Smooth muscle cell of the brain vasculature (primary cell): ENCODE data around the gene HNRNPH1.
A peak's percentile ranks its signal among the peaks of the same experiment; 100 is the strongest.

ENCODE experiments used
- DNase-seq: peaks from one replicate; pipeline ENCODE4 v3.0.0-alpha.2; 2012; ENCODE audit warnings: low read depth, low spot score

The HNRNPH1 gene

DNA sequence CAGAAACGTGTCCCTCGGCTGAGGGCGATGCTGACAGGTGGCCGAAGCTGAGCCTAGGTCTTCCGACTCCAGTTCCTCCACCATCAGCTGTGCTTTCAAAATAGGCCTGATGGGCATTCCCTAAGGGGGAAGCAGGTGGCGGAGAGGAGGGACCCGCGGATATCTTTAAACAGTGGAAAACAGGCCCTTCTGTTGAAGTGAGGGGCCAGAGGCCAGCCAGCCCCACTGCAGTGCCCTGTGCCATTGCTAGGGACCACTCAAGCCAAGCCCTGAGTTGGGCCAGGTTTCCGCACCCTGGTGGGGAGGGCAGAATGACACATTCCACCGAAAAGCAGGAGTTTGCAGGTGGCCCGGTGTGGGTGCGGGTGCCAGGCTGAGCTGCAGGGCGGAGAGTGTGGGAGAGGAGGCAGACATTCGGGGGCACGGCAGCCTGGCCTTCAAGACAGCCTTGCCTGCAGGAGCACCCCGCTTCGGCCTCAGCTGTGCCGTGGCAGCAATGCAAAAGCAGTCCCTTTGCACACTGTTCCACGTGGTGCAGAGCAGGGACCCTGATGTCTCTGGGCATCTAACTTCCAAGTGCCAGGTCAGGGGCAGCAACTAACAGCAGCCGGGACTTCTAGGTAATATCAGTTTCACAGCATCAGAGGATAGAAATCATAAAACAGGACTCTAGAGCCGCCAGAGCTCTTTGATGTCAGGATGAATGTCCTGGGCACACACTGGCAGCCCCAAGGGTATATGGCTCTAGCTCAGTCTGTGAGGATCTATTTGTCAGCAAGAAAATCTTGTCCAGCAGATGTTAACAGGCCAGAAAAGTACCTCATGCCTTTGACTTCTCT, 17.2 kb downstream of the HNRNPH1 start:
- DNase-seq, result no peak

GRCh38 chr5:179605026-179605833, 18.2 kb downstream of the HNRNPH1 start:
- DNase-seq, result no peak

DNA sequence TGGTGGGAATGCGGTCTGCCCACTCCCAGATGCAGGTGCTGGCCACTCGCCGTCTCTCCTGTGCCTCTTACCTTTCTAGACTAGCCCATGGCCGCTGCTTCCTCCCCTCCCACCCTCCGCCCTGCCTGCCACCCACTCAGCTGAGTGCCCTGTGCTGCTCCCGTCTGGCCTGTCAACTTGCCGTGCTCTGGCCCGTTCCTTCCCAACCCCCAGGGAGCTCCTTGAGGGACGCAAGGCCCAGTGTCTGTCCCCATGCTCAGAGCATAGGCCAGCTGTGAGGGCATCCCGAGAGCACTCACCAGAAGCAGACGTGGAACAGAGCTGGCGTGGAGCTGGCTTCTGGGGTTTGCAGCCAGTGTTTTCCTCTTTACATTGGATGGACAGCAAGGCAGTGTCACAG, 20.2 kb downstream of the HNRNPH1 start:
- DNase-seq, result no peak

DNA sequence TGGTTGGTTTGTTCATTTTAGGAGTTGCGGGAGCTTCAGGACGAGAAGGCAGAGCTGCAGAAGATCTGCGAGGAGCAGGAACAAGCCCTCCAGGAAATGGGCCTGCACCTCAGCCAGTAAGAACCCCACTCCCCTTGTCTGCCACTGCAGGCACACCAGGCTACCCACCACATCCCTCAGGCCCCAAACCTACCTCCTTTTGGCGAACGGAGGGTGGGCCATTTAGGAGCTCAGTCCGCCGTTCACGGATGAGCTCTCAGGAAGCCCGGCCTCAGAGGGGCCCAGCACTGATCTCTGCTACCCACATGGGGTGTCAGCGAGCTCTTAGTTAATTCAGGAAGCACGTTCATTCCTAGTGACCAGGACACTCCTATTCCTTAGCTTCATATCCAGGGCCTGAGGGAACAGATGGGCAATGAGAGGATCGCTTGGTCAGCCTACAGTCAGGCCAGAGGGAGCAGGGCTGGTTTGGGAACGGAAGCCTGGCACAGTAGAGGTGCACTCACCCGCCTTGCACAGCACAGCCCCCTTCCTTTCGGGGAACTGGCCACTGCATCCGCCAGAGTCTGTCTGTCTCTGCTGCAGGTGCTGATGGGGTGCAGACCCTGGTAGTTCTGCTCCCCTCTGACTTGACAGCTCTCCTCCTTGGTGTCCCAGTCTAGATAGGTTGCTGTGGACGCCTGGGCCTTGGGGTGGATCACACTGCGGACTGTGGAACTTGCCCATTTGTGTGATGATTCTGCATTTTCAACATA, 21.4 kb downstream of the HNRNPH1 start:
- no peak for DNase-seq

DNA sequence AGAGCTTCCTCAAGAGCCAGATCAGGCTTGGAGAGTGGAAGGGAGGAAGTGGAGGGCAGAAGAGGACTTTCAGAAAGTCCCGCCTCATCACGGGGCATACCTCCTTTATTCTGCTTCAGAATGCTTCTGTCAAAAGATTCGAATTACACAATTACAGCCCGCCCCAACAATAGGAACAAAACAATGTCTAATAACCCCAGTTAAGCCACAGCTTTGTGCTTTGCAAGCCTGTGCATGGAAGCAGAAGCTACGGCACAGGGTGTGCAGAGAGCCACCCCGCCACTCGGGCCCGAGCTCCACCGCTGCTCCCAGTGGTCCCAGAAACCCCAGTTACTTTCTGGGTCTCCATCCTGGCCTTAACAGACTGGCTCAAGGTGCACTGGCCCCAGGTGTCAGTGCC, 23.5 kb downstream of the HNRNPH1 start:
- no peak for DNase-seq

DNA sequence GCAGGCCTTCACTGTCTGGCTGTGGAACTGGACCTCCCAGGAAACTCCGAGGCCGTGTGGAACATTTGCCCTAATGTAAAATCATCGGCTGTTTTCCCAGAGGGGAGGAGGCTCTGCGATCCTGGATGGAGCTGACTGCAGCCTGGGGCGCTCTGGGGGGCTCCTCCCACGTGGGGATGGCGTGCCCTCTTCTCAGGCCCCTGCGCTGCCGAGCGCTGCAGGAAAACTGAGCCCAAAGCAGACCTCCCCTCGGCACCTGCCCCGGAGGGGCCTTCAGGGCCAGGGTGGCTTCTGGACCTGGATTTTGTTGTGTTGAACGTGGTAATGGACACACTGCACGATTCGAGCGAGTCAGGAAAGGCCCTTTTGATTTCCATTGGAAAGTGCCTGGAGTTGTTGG, 23.9 kb downstream of the HNRNPH1 start:
- no peak for DNase-seq

GRCh38 chr5:179599100-179599499, 24.4 kb downstream of the HNRNPH1 start:
- DNase-seq, result no peak

DNA sequence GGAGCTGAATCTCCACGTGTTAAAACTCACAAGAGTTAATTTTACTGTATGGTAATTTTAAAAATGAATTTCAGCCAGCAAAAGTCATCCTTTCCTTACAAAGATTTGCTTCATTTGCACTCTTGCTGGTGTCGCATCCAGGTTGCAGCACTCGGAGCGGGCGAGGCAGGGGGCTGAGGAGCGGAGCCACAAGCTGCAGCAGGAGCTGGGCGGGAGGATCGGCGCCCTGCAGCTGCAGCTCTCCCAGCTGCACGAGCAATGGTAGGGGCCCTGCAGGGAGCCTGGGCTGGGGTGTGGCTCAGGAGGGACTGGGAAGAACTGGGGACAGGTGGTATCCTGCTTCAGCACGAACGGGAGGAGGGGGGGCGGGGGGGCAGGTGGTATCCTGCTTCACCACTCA, 27.1 kb downstream of the HNRNPH1 start:
- no peak for DNase-seq

GRCh38 chr5:179595916-179596315, 27.6 kb downstream of the HNRNPH1 start:
- DNase-seq, result no peak

DNA sequence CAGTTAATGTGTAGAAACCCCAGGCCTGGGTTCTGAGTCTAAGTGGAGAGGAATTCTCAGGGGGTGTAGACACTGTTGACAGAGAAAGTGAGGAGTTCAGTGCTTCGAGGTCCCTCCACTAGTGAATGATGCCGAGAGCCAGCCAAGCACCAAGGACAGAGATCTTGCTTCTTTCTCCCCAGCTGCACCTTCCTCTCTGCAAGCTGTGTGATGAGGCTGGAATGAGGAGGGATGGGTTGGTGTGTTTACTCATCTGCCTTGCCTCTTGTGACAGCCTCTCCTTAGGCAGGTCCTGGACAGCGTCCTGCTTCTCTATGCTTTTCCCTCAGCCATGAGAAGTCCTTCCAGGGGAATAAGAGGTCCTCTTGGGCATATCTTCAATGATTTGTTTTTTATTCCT, 35.3 kb downstream of the HNRNPH1 start:
- no peak for DNase-seq

DNA sequence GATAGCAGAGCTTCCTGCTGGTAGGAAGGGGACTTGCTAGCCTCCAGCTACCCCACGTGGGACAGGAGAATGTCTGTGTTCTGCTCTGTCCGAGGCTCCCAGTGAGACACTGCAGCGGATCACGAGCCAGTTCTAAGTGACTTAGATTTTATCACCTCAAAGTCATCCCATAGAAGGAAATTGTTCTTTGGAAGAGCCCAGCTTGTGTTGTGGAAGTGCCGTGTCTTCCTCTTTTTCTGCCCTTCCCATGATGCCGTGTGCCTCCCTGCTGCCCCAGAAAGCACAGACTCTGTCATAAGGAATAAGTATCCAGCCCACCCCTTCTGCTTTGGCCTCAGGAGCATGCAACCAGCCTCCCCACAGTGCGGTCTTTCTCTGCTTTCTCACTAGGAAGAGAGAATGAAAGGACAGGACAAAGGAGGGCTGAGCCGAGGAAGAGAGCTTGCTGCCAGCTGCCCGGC, 37.5 kb downstream of the HNRNPH1 start:
- no peak for DNase-seq

GRCh38 chr5:179577286-179577960, 46.0 kb downstream of the HNRNPH1 start:
- DNase-seq, result no peak

GRCh38 chr5:179572386-179572785, 51.1 kb downstream of the HNRNPH1 start:
- DNase-seq, result no peak

- DNase-seq, result peak; percentile 26
Observed at GRCh38 chr5:179568721-179569120, 54.8 kb downstream of the HNRNPH1 start.

- DNase-seq, result no peak
Observed at GRCh38 chr5:179564526-179564925, 58.9 kb downstream of the HNRNPH1 start.
